Measurements from ENCODE around the gene SLC6A6. TPM values are rescaled to one million over a fixed set of nuclear protein-coding genes. Genes with fewer than 3 reads are reported as not detected.

Gene SLC6A6
- total and polyA plus RNA-seq, 11 donors, result 9.1 to 121 (median 34.9) TPM

- ATAC-seq (peak; percentile 86 to 93 (median 88)), DNase-seq (peak; percentile 91 to 95 (median 93))
- H3K27me3 ChIP-seq, result peaks cover 0 to 12% (median 0%) of the 10 kb centered on the region in 9 donors
- intact Hi-C loops (cut with DNase I), result loop anchor here in 5 of 10 donors (2.0 to 10.0 kb wide), 4 partner anchors 18 to 558 kb away; partner anchors contain the start of gene SLC6A6 (in 4 of the 5)
- H3K4me3 ChIP-seq, result no peak overlapping the region
- H3K4me1 ChIP-seq, result peaks cover 19 to 72% (median 39%) of the 10 kb centered on the region in 12 donors
- peaks cover 0 to 90% (median 15%) of the 10 kb centered on the region in 9 donors for H3K36me3 ChIP-seq
- peak overlapping the region; percentile 5 to 94 (median 80) for H3K27ac ChIP-seq
- no peaks in the 10 kb centered on the region for H3K9me3 ChIP-seq
- WGBS, 4 donors, result 24 to 36% (median 29%) methylated on average over 12 to 25 of the region's 25 CpGs
- TF ChIP-seq POLR2A (IDR thresholded peaks at IDR 0.05) (no peak), CTCF (IDR thresholded peaks at IDR 0.05) (peak in 5 of 12 donors; percentile 6 to 40 (median 25))
These were observed 50.6 kb downstream of the SLC6A6 start for GRCh38 chr3:14452740-14453710.

GRCh38 chr3:14453876-14454638 is 51.7 kb downstream of the SLC6A6 start:
- no peak for TF ChIP-seq POLR2A (IDR thresholded peaks at IDR 0.05)
- no peak for TF ChIP-seq CTCF (IDR thresholded peaks at IDR 0.05)
- Histone ChIP-seq H3K4me3 (no peak overlapping the region), H3K36me3 (peaks cover 0 to 90% (median 9%) of the 10 kb centered on the region in 9 donors), H3K27me3 (peaks cover 0 to 12% (median 0%) of the 10 kb centered on the region in 9 donors), H3K4me1 (peaks cover 19 to 64% (median 39%) of the 10 kb centered on the region in 12 donors), H3K27ac (peak overlapping the region in 8 of 12 donors; percentile 45 to 94 (median 82)), H3K9me3 (no peaks in the 10 kb centered on the region)
- peak in 2 of 5 donors; percentile 27 to 43 for DNase-seq
- intact Hi-C loops (cut with DNase I), result loop anchor here in 5 of 10 donors (2.0 to 10.0 kb wide), 4 partner anchors 19 to 559 kb away; partner anchors contain the start of gene SLC6A6 (in 4 of the 5)
- no peak for ATAC-seq
- WGBS, 4 donors, result 66 to 74% (median 70%) methylated on average over 20 to 23 of the region's 23 CpGs

- no peak overlapping the region for H3K4me3 ChIP-seq
- no peak for ATAC-seq
- H3K4me1 ChIP-seq, result peaks cover 19 to 62% (median 39%) of the 10 kb centered on the region in 12 donors
- 78 to 87% (median 81%) methylated on average over 8 of the region's 8 CpGs for WGBS, 4 donors
- peaks cover 0 to 90% (median 9%) of the 10 kb centered on the region in 9 donors for H3K36me3 ChIP-seq
- H3K27me3 ChIP-seq, result peaks cover 0 to 5% (median 0%) of the 10 kb centered on the region in 9 donors
- TF ChIP-seq CTCF (IDR thresholded peaks at IDR 0.05), result no peak
- no peak for TF ChIP-seq POLR2A (IDR thresholded peaks at IDR 0.05)
- H3K9me3 ChIP-seq, result no peaks in the 10 kb centered on the region
- peak overlapping the region in 3 of 12 donors; percentile 15 to 94 (median 72) for H3K27ac ChIP-seq
- DNase-seq, result peak in 1 of 5 donors; percentile 15
- intact Hi-C loops (cut with DNase I), result loop anchor here in 5 of 10 donors (5.0 to 10.0 kb wide), 3 partner anchors 50 to 560 kb away; partner anchors contain the start of gene SLC6A6 (in 5 of the 5)
These were observed 52.4 kb downstream of the SLC6A6 start for GRCh38 chr3:14454639-14455310.
